ENCODE data around the gene IGSF3.
"Not testable (repeated sequence)": the region's sequence is repeated elsewhere in the genome, so short reads cannot be mapped to it uniquely, and the experiment has no call there.

The IGSF3 gene

GRCh38 chr1:116567790-116568661 lies 99.5 kb downstream of the IGSF3 start:
- Histone ChIP-seq H2AFZ (ENCODE audit: low read length) (no peak overlapping the region), H3K9ac (ENCODE audit: low read length) (peak overlapping the region; percentile 88), H3K9me3 (replicated peaks; ENCODE audit: insufficient read depth, low read length) (no peaks in the 10 kb centered on the region), H3K4me2 (ENCODE audit: low read depth, low read length) (peak overlapping the region; percentile 91), H3K27ac (ENCODE audit: low read length) (peak overlapping the region; percentile 90), H4K20me1 (ENCODE audit: insufficient read depth, low read length) (no peaks in the 10 kb centered on the region), H3F3A (ENCODE audit: insufficient read depth, low read length) (peaks cover 22% of the 10 kb centered on the region), H3K36me3 (replicated peaks; ENCODE audit: insufficient read depth, low read length) (no peaks in the 10 kb centered on the region; the same call in 1 of the 2 replicates), H3K27me3 (replicated peaks; ENCODE audit: insufficient read depth, low read length) (no peaks in the 10 kb centered on the region), H3K4me3 (ENCODE audit: low read length) (peak overlapping the region; percentile 80), H3K4me1 (ENCODE audit: low read length) (peaks cover 22% of the 10 kb centered on the region; the same call in 1 of the 2 replicates), H3K9me2 (replicated peaks; ENCODE audit: insufficient read depth, low read length) (no peaks in the 10 kb centered on the region), H3K79me2 (ENCODE audit: low read length) (peaks cover 71% of the 10 kb centered on the region)
- DNase-seq = peak; percentile 42
- TF ChIP-seq CTCF (IDR thresholded peaks at IDR 0.05; ENCODE audit: low read length) (no peak), EZH2 (optimal IDR thresholded peaks at IDR 0.05; ENCODE audit: low read depth, low read length) (no peak), EZH2phosphoT487 (IDR thresholded peaks at IDR 0.05; ENCODE audit: low read length) (no peak)

GRCh38 chr1:116565222-116565621 lies 102.3 kb downstream of the IGSF3 start:
- Histone ChIP-seq H3K79me2 (ENCODE audit: low read length) (peaks cover 90% of the 10 kb centered on the region), H3K4me3 (ENCODE audit: low read length) (no peak overlapping the region), H3K9ac (ENCODE audit: low read length) (no peak overlapping the region), H3K4me1 (ENCODE audit: low read length) (peaks cover 35% of the 10 kb centered on the region), H4K20me1 (ENCODE audit: insufficient read depth, low read length) (no peaks in the 10 kb centered on the region), H3F3A (ENCODE audit: insufficient read depth, low read length) (peaks cover 39% of the 10 kb centered on the region), H3K9me3 (replicated peaks; ENCODE audit: insufficient read depth, low read length) (no peaks in the 10 kb centered on the region), H3K4me2 (ENCODE audit: low read depth, low read length) (no peak overlapping the region), H3K27ac (ENCODE audit: low read length) (no peak overlapping the region), H3K36me3 (replicated peaks; ENCODE audit: insufficient read depth, low read length) (no peaks in the 10 kb centered on the region; the same call in 1 of the 2 replicates), H3K27me3 (replicated peaks; ENCODE audit: insufficient read depth, low read length) (no peaks in the 10 kb centered on the region), H2AFZ (ENCODE audit: low read length) (no peak overlapping the region), H3K9me2 (replicated peaks; ENCODE audit: insufficient read depth, low read length) (no peaks in the 10 kb centered on the region)
- no peak for DNase-seq
- TF ChIP-seq EZH2 (optimal IDR thresholded peaks at IDR 0.05; ENCODE audit: low read depth, low read length) (no peak), EZH2phosphoT487 (IDR thresholded peaks at IDR 0.05; ENCODE audit: low read length) (no peak), CTCF (IDR thresholded peaks at IDR 0.05; ENCODE audit: low read length) (no peak)

GRCh38 chr1:116564426-116564825 lies 103.1 kb downstream of the IGSF3 start:
- Histone ChIP-seq H3K36me3 (replicated peaks; ENCODE audit: insufficient read depth, low read length) (no peaks in the 10 kb centered on the region; the same call in 1 of the 2 replicates), H3F3A (ENCODE audit: insufficient read depth, low read length) (peaks cover 39% of the 10 kb centered on the region), H3K27me3 (replicated peaks; ENCODE audit: insufficient read depth, low read length) (no peaks in the 10 kb centered on the region), H3K4me3 (ENCODE audit: low read length) (no peak overlapping the region), H3K4me1 (ENCODE audit: low read length) (peaks cover 37% of the 10 kb centered on the region), H3K27ac (ENCODE audit: low read length) (no peak overlapping the region), H3K4me2 (ENCODE audit: low read depth, low read length) (no peak overlapping the region), H4K20me1 (ENCODE audit: insufficient read depth, low read length) (no peaks in the 10 kb centered on the region), H3K79me2 (ENCODE audit: low read length) (peaks cover 89% of the 10 kb centered on the region), H2AFZ (ENCODE audit: low read length) (no peak overlapping the region), H3K9me2 (replicated peaks; ENCODE audit: insufficient read depth, low read length) (no peaks in the 10 kb centered on the region), H3K9ac (ENCODE audit: low read length) (no peak overlapping the region), H3K9me3 (replicated peaks; ENCODE audit: insufficient read depth, low read length) (no peaks in the 10 kb centered on the region)
- TF ChIP-seq EZH2phosphoT487 (IDR thresholded peaks at IDR 0.05; ENCODE audit: low read length) (no peak), EZH2 (optimal IDR thresholded peaks at IDR 0.05; ENCODE audit: low read depth, low read length) (no peak), CTCF (IDR thresholded peaks at IDR 0.05; ENCODE audit: low read length) (no peak)
- no peak for DNase-seq

GRCh38 chr1:116562465-116562864 lies 105.1 kb downstream of the IGSF3 start:
- not testable (repeated sequence) for H2AFZ ChIP-seq (ENCODE audit: low read length); H3K9me3 ChIP-seq (replicated peaks; ENCODE audit: insufficient read depth, low read length); H3K4me2 ChIP-seq (ENCODE audit: low read depth, low read length); H3K36me3 ChIP-seq (replicated peaks; ENCODE audit: insufficient read depth, low read length); H3K4me3 ChIP-seq (ENCODE audit: low read length); DNase-seq; H3K9ac ChIP-seq (ENCODE audit: low read length); H3K9me2 ChIP-seq (replicated peaks; ENCODE audit: insufficient read depth, low read length); H4K20me1 ChIP-seq (ENCODE audit: insufficient read depth, low read length); H3K27me3 ChIP-seq (replicated peaks; ENCODE audit: insufficient read depth, low read length)
- Histone ChIP-seq H3K27ac (ENCODE audit: low read length) (peak overlapping the region; percentile 70; the same call in 1 of the 2 replicates), H3K4me1 (ENCODE audit: low read length) (peaks cover 40% of the 10 kb centered on the region), H3F3A (ENCODE audit: insufficient read depth, low read length) (peaks cover 21% of the 10 kb centered on the region), H3K79me2 (ENCODE audit: low read length) (peaks cover 93% of the 10 kb centered on the region)

Measured in MM.1S (cell line).